H9 (cell line): ENCODE measurements around the gene KCNK1. TPM values are rescaled to one million over a fixed set of nuclear protein-coding genes. Genes with fewer than 3 reads are reported as not detected.

Source experiments
- DNase-seq: peaks from one replicate; pipeline ENCODE4 v3.0.0-alpha.2; 2017
- H2AFZ ChIP-seq: one replicate; pipeline ENCODE4 v1.6.1; 2013; ENCODE audit warnings: mild to moderate bottlenecking, low read length, control low read depth, moderate library complexity
- H2AK5ac ChIP-seq: 2 replicates; pipeline ENCODE4 v1.6.1; 2013; ENCODE audit warnings: low read length, control low read depth, mixed read lengths; ENCODE audit not compliant: insufficient read length
- H2BK120ac ChIP-seq: one replicate; pipeline ENCODE4 v1.6.1; 2013; ENCODE audit warnings: low read depth, mild to moderate bottlenecking, low read length, control low read depth, inconsistent platforms; ENCODE audit not compliant: poor library complexity, severe bottlenecking
- H2BK12ac ChIP-seq: 2 replicates; pipeline ENCODE4 v1.6.1; 2013; ENCODE audit warnings: low read length, control low read depth, mixed read lengths, low read depth; ENCODE audit not compliant: insufficient read length
- H2BK15ac ChIP-seq: 2 replicates; pipeline ENCODE4 v1.6.1; 2013; ENCODE audit warnings: low read depth, low read length, control low read depth
- H2BK20ac ChIP-seq: one replicate; pipeline ENCODE4 v1.6.1; 2013; ENCODE audit warnings: low read depth, mild to moderate bottlenecking, low read length, control low read depth, inconsistent platforms; ENCODE audit not compliant: poor library complexity, severe bottlenecking
- H2BK5ac ChIP-seq: 2 replicates; pipeline ENCODE4 v1.6.1; 2013; ENCODE audit warnings: low read length, control low read depth, mixed read lengths; ENCODE audit not compliant: insufficient read length
- H3K14ac ChIP-seq: 2 replicates; pipeline ENCODE4 v1.6.1; 2013; ENCODE audit warnings: low read length, control low read depth; ENCODE audit not compliant: insufficient read depth
- H3K18ac ChIP-seq: 2 replicates; pipeline ENCODE4 v1.6.1; 2013; ENCODE audit warnings: low read depth, mild to moderate bottlenecking, mixed read lengths, low read length, control low read depth; ENCODE audit not compliant: insufficient read length
- H3K23ac ChIP-seq: 2 replicates; pipeline ENCODE4 v1.6.1; 2013; ENCODE audit warnings: low read length, control low read depth, mixed read lengths, low read depth; ENCODE audit not compliant: insufficient read length
- H3K23me2 ChIP-seq: 2 replicates; pipeline ENCODE4 v1.6.1; 2013; ENCODE audit warnings: low read depth, mild to moderate bottlenecking, mixed read lengths, low read length, control low read depth; ENCODE audit not compliant: insufficient read length, poor library complexity, severe bottlenecking
- H3K27ac ChIP-seq: 2 replicates; pipeline ENCODE4 v1.5.1; 2013; ENCODE audit warnings: low read length, control low read depth, mixed read lengths, low read depth; ENCODE audit not compliant: insufficient read length
- H3K27me3 ChIP-seq: 2 replicates; pipeline ENCODE4 v1.6.1; 2013; ENCODE audit warnings: low read length, control low read depth, inconsistent platforms; ENCODE audit not compliant: insufficient read depth
- H3K4ac ChIP-seq: 2 replicates; pipeline ENCODE4 v1.6.1; 2013; ENCODE audit warnings: low read depth, mild to moderate bottlenecking, control low read depth, inconsistent platforms, low read length, moderate library complexity
- H3K4me1 ChIP-seq: 2 replicates; pipeline ENCODE4 v1.6.1; 2013; ENCODE audit warnings: low read length, control low read depth, inconsistent platforms; ENCODE audit not compliant: insufficient read depth
- H3K4me2 ChIP-seq: 2 replicates; pipeline ENCODE4 v1.6.1; 2013; ENCODE audit warnings: low read length, control low read depth, mixed read lengths; ENCODE audit not compliant: insufficient read length, insufficient read depth
- H3K56ac ChIP-seq: 2 replicates; pipeline ENCODE4 v1.6.1; 2013; ENCODE audit warnings: low read depth, mild to moderate bottlenecking, mixed read lengths, low read length, control low read depth; ENCODE audit not compliant: insufficient read length
- H3K79me1 ChIP-seq: 2 replicates; pipeline ENCODE4 v1.6.1; 2013; ENCODE audit warnings: low read depth, mild to moderate bottlenecking, moderate library complexity, low read length, control low read depth, inconsistent platforms; ENCODE audit not compliant: insufficient read depth, poor library complexity, severe bottlenecking
- H3K79me2 ChIP-seq: 2 replicates; pipeline ENCODE4 v1.6.1; 2013; ENCODE audit warnings: low read length, control low read depth, inconsistent platforms; ENCODE audit not compliant: insufficient read depth
- H3K9ac ChIP-seq: 2 replicates; pipeline ENCODE4 v1.6.1; 2013; ENCODE audit warnings: low read length, control low read depth, mixed read lengths; ENCODE audit not compliant: insufficient read length; ENCODE audit errors: extremely low read depth
- H3K9me3 ChIP-seq: one replicate; pipeline ENCODE4 v1.6.1; 2013; ENCODE audit warnings: low read depth, low read length, inconsistent platforms; ENCODE audit not compliant: control insufficient read depth
- H3T11ph ChIP-seq: one replicate; pipeline ENCODE4 v1.6.1; 2013; ENCODE audit warnings: mild to moderate bottlenecking, low read length, control low read depth, inconsistent platforms
- H4K20me1 ChIP-seq: one replicate; pipeline ENCODE4 v1.6.1; 2013; ENCODE audit not compliant: control insufficient read depth, insufficient read length, insufficient read depth
- H4K5ac ChIP-seq: 2 replicates; pipeline ENCODE4 v1.6.1; 2013; ENCODE audit warnings: low read depth, mild to moderate bottlenecking, mixed read lengths, low read length, control low read depth; ENCODE audit not compliant: insufficient read length
- H4K8ac ChIP-seq: replicated peaks from 2 replicates; pipeline ENCODE4 v1.6.1; 2013; ENCODE audit warnings: low read length, control low read depth, mixed read lengths, low read depth; ENCODE audit not compliant: insufficient read length
- H4K91ac ChIP-seq: 2 replicates; pipeline ENCODE4 v1.6.1; 2013; ENCODE audit warnings: low read depth, mild to moderate bottlenecking, moderate library complexity, mixed read lengths, low read length, control low read depth; ENCODE audit not compliant: insufficient read length
- H3K27ac Mint-ChIP-seq, 3 experiments: 2 replicates in 2 of 3; 3 replicates in 1 of 3; pipeline ENCODE4 v1.8.0; 2020 to 2021; ENCODE audit warnings: mixed read lengths in 3 of 3, mild to moderate bottlenecking in 1 of 3, moderate library complexity in 1 of 3
- H3K27me3 Mint-ChIP-seq: 2 replicates; pipeline ENCODE4 v1.8.0; 2021; ENCODE audit warnings: low read depth, mild to moderate bottlenecking, moderate library complexity, mixed read lengths
- H3K36me3 Mint-ChIP-seq, 3 experiments: 2 replicates in 2 of 3; 3 replicates in 1 of 3; pipeline ENCODE4 v1.8.0; 2020 to 2021; ENCODE audit warnings: low read depth in 3 of 3, mixed read lengths in 3 of 3; ENCODE audit not compliant: insufficient read depth in 1 of 3
- H3K4me1 Mint-ChIP-seq, 2 experiments: 2 replicates each; pipeline ENCODE4 v1.8.0; 2020; ENCODE audit warnings: mixed read lengths in 2 of 2
- H3K4me3 Mint-ChIP-seq, 2 experiments: 2 replicates in 1 of 2; 3 replicates in 1 of 2; pipeline ENCODE4 v1.8.0; 2020 to 2021; ENCODE audit warnings: mild to moderate bottlenecking in 2 of 2, mixed read lengths in 2 of 2, moderate library complexity in 1 of 2
- H3K9me3 Mint-ChIP-seq, 2 experiments: 2 replicates in 1 of 2; 3 replicates in 1 of 2; pipeline ENCODE4 v1.8.0; 2020; ENCODE audit warnings: mild to moderate bottlenecking in 2 of 2, mixed read lengths in 2 of 2, moderate library complexity in 1 of 2
- WGBS: extraction: QIAGEN DNeasy Blood & Tissue Kit; methylation state at CpG from one replicate; pipeline ENCODE4 v1.1.7; 2013; ENCODE audit warnings: missing lambda C conversion rate, low lambda C conversion rate, mixed read lengths; ENCODE audit not compliant: insufficient read length; ENCODE audit errors: extremely low coverage; 5-methylcytosine and 5-hydroxymethylcytosine counted together
- total RNA-seq: library from RNA; stranded (reverse); gene quantifications from 2 replicates; pipeline ENCODE4 v1.2.1, GENCODE V29; 2021
- TF ChIP-seq, protein P1 (sequence below): fragments of 200-600 bp; sonication (generic); conservative IDR thresholded peaks from 3 replicates; pipeline ENCODE4 v1.8.0; 2021; ENCODE audit warnings: antibody characterized with exemption, mild to moderate bottlenecking

Gene KCNK1
- total RNA-seq, 1 experiment from 2014 or later: 9.9 TPM

DNA sequence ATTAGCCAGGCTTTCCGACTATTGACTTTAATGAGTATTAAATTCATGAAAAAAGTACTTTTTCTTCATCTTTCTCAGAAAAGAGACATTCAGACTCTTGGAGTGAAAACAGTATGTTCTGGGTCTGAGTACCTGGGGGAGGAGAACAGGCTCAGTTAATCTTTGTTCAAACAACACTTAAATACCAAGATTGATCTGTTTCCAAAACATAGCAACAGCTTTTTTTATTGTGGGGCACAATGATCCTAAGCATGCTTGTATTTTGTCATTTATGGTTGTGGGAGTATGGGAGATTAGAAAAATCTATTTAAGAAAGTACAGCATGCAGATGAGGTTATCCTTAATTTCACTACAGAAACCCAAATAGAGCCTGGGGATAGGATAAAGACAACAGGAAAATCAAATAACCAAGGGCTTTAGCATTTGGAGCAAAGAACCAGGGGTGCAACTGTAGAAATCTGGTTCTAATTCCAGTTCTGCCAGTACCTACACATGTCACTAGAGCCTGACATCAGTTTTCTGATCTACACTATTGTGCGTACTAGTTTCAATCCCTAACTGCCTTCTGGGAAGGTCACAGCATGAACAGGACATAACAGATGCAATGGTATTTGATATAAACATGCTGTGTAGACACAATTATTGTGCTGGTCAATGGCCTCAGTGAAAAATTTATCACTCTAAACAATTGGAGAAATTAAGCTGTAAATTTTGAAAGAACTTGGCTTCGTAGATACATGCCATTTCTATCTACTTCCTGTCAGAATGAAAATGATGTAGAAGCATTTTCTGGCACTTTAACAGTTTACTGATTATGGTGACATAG, 91.2 kb downstream of the KCNK1 start:
- Histone ChIP-seq H3K4me2 (no peak overlapping the region), H2BK120ac (no peak overlapping the region), H4K20me1 (no peaks in the 10 kb centered on the region), H3K56ac (no peak overlapping the region), H4K91ac (no peak overlapping the region), H3K14ac (no peak overlapping the region), H2AK5ac (no peak overlapping the region), H4K8ac (no peak overlapping the region), H3K9me3 (no peaks in the 10 kb centered on the region), H2BK5ac (no peak overlapping the region), H3K4me1 (peaks cover 4% of the 10 kb centered on the region; the same call in 1 of the 2 replicates), H3K79me2 (no peaks in the 10 kb centered on the region), H3K18ac (no peak overlapping the region), H3K79me1 (no peaks in the 10 kb centered on the region), H4K5ac (no peak overlapping the region), H2BK12ac (no peak overlapping the region), H3K27ac (no peak overlapping the region), H2AFZ (no peak overlapping the region), H3K27me3 (no peaks in the 10 kb centered on the region), H3T11ph (no peak overlapping the region), H2BK15ac (no peak overlapping the region), H3K23ac (no peak overlapping the region), H3K4ac (no peak overlapping the region), H2BK20ac (no peak overlapping the region), H3K23me2 (peaks cover 2% of the 10 kb centered on the region), H3K9ac (no peak overlapping the region)
- Mint-ChIP-seq H3K27me3 (peaks cover 1% of the 10 kb centered on the region), H3K4me1 (peaks cover 0 to 14% of the 10 kb centered on the region in 2 experiments; a peak in 3 of 4 replicates), H3K4me3 (no peak overlapping the region), H3K36me3 (no peaks in the 10 kb centered on the region), H3K9me3 (no peaks in the 10 kb centered on the region; a peak in 1 of 5 replicates), H3K27ac (no peak overlapping the region)
- WGBS: no CpG with 5 or more reads among the region's 3 CpGs
- DNase-seq: no peak
- TF ChIP-seq, protein P1, sequence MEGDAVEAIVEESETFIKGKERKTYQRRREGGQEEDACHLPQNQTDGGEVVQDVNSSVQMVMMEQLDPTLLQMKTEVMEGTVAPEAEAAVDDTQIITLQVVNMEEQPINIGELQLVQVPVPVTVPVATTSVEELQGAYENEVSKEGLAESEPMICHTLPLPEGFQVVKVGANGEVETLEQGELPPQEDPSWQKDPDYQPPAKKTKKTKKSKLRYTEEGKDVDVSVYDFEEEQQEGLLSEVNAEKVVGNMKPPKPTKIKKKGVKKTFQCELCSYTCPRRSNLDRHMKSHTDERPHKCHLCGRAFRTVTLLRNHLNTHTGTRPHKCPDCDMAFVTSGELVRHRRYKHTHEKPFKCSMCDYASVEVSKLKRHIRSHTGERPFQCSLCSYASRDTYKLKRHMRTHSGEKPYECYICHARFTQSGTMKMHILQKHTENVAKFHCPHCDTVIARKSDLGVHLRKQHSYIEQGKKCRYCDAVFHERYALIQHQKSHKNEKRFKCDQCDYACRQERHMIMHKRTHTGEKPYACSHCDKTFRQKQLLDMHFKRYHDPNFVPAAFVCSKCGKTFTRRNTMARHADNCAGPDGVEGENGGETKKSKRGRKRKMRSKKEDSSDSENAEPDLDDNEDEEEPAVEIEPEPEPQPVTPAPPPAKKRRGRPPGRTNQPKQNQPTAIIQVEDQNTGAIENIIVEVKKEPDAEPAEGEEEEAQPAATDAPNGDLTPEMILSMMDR: no peak
